Activated naive CD8-positive, alpha-beta T cell treated with anti-CD3 and anti-CD28 coated beads, Interleukin-2, amount 50 U/mL, for 16 hours (primary cell): Measurements from ENCODE around the gene MYRIP.
"Not testable (repeated sequence)": the region's sequence is repeated elsewhere in the genome, so short reads cannot be mapped to it uniquely, and the experiment has no call there.

Experiments used
- DNase-seq: peaks from one replicate; pipeline ENCODE4 v3.0.0-alpha.2; 2020; ENCODE audit warnings: low read depth, low spot score

The MYRIP gene

DNA sequence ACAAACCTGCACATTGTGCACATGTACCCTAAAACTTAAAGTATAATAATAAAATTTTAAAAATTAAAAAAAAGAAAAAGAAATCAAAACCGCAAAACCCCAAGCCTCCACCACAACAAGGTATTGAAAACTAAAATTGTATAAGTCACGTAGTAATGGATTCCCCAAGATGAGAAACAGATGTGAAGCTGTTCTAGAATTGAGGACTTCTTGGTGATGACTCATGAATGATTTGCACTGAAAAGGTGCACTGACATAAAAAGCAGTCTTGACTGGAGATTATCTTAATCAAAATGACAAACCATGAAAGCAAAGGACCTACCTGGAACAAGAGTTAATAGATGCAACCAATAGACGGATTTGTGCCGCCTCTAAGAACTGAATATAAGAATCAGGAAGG, 225.8 kb downstream of the MYRIP start:
- no peak for DNase-seq

DNA sequence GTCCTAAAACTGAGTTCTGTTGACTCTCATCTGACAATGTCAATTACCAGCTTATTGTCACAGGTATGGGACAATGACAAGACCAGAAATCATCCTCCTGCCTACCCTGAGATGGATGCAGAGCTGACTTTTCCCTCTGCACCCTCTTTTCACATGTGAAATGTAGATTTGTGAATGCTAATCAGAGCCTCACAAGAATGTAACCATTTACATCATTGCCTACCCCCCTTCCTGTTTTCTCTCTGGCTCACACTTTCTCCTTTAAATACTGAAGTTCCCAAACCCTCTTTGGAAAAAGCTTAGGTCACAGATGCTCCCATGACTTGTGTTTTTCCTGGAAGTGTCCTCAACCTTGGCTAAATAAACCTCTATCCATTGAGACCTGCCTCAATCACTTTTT, 228.2 kb downstream of the MYRIP start:
- no peak for DNase-seq

DNA sequence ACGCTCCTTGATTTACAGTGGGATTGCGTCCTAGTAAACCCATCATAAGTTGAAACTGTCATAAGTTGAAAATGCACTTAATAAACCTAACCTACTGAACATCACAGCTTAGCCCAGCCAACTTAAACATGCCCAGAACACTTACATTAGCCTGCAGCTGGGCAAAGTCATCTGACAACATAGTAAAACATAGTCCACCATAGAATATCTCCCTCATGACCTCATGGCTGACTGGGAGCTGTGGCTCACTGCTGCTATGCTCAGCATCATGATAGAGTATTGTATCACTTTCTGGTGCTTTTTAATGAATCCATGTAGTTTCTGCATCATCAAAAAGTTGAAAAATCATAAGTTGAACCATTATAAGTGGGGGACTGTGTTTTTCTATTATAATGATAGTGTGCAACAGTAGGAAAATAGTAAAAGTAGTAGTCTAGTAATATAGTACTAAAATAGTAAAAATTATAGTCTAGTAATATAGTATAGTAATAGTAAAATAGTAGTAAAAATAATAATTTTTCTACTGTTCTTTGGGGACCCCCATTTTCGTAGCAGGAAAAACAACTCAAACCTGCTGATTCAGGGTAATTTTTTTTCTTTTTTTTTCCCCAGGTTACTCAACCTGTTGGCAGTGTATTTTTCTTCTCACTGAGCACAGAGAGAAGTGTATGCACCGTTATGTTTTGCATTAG, 233.5 kb downstream of the MYRIP start:
- DNase-seq: no peak

DNA sequence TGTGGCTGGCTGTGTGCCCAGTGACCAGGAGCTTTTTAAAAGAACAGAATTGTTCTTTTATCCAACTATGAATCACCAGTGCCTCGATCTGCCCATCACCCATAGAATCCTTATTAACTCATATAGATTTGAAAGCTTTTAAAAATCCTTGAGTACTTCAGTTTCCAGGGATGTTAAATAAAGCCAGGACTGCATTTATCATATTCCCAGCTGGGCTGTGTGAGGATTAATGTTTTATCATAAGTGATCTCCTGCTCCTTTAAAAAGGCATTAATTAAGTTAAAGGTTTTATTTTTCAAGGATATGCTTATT, 234.0 kb downstream of the MYRIP start:
- DNase-seq: no peak

DNA sequence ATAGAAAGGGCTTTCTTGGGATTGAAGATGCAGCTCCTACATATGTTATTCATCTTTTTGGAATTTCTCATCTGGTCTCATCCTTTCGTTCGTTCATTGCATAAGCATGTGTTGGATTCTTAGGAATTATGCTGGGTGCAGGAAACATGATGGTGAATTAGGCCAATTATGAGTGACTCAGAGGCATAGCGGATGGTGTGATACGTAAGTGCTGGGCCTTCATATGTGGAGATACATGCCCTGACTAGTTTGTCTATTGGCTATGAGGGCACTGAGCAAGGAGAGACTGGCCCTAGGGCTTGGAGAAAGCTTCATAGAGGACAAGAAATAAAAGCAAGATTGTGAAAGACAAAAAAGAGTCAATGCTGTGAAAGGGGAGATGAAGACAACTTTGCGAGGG, 235.1 kb downstream of the MYRIP start:
- no peak for DNase-seq

DNA sequence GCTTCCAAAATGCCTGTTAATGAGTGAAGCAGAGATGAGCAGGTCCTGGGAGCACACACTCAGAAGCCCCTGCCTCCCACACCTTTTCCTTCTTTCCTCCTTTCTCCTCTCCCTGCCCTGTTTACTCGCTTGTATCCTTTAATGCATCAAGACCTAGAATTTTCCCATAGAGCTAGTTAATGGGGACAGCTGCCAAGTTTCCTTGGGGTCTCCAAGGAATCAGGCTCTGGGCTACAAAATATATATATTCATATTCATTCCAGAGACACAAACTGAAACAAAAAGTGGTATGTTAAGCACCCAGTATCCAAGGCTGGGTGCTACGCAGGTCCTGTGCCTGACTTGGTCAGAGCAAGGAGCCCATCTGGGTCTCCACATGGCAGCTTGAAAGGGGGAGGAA, 235.6 kb downstream of the MYRIP start:
- DNase-seq: no peak

DNA sequence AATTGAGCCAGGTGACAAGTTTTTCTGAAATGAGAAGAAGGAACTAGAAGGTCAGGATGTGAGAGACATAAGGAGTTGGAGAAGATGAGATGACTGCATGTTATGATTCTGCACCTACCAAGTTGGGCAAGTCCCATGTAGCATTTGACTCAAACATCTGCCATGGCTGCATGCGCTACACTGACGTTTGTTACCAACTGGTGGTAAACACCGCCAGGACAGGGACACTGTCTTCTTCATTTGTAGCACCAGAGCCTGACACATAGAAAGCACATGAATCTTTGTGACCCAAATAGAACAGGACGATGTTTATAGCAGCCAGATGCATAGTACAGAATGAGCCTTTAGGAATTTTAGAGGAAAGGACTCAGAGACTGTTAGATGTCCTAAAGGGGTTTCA, 236.7 kb downstream of the MYRIP start:
- DNase-seq: no peak

DNA sequence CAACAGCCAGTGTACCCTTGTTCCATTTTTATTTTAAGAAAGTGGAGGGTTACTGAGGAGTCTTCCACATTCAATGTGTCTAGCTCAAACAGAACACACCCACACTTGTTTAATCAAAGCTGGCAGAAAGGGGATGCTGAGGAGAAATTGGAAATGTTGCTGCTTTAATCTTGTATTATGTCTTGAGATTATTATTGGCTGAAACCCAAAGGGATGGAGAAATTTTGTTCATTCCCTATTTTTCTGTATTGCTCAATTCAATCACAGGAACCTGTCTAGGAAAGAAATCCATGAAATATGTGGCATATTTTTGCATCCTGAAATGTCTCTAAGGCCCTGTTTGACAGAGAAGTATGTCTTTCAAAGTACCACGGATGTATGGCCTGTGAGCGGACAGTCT, 238.0 kb downstream of the MYRIP start:
- no peak for DNase-seq

DNA sequence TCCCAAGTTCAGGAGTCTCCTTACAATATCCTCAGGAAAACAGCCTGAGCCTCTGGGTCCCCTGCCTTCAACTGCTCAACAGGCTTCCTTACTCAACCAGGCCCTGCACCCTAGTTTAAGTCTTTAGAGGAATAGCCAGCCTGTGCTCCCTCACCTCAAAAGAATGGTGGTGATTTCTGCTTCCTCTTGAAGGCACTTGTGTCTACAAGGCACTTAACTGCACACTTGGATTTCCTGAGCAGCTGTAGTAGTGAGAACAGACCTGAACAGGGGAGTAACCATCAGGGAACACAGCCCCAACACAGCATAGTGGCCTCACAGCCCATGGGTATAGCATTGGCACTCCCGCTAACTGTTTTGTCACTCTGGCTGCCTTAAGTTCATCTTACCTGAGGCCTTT, 244.3 kb downstream of the MYRIP start:
- DNase-seq: no peak

DNA sequence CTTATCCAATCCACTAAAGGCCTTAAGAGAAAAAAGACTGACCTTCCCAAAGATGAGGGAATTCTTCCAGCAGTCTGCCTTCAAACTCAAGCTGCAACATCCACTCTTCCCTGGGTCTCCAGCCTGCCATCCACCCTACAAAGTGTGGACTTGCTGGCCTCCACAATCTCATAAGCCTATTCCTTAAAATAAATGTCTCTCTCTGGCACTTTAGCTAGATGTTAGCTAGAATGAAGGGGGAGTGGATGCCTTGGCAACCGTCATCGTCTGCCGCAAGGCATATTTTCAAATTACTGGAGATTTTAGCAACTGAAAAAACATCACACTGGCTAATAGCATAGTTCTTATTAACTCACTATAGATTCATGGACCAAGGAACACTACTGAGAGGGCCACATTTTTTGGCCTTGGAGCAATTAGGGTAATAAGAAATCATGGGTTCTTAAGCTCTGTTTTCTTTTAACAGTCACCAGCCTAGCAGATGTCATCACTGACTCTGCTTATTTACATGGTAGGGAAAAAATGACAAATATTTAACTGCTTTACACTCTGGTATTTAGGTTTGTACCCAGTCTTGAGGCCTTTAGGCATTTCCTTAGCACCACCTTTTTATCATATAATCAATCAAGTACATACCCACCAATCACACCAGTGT, 245.3 kb downstream of the MYRIP start:
- no peak for DNase-seq

DNA sequence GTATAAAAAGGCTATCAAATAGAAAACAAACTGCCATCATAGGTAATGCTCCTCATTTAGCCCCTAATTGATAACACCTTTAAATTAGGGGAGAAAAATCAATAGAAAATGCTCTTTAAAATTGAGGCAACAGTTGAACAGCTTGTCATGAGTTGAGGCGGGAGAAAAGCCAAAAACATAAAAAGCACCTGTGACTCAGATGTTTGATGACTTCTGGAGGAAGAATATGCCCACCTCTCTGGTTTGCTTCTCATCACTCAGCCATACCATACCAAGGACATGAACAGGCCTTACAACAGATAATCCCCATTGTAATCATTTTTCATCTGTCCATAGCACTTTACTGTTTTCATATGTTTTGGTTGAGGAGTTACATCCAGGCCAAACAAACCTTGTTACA, 246.0 kb downstream of the MYRIP start:
- DNase-seq: no peak

DNA sequence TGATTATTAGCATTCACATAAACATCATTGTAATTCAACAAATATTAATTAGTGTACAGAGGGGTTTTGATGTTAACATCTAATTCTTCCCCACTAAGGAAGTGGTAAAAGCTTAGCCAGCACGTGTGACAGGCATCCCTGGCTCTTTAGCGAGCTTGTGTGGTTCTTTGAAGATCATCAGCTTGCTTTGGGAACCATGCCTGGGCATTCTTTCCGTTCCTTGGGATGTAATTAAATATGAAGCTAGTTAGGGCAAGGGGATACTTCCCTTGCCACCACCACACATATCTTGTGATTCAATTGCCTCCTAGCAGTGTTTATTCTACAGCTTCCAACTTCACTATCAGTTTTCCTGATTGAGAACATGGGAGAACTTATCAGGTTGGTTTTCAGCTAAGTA, 246.5 kb downstream of the MYRIP start:
- no peak for DNase-seq

DNA sequence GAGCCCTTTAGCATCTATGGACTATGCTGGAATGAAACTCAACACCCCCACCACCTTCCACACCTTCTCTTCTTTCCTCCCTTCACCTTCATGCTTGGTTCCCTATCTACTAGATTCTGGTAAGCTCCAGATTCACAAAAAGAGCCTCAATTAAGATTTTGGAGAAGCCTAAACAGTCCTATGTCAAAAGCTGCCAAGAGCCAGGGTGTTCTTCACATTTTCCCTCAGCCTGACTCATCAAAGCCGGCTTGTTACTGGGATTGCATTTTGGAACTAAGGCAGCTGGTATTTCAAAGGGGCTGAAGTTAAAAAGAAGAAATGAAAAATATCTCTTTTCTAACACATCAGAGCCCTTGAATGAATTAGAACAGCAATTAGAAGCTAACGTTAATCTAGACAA, 247.7 kb downstream of the MYRIP start:
- no peak for DNase-seq

DNA sequence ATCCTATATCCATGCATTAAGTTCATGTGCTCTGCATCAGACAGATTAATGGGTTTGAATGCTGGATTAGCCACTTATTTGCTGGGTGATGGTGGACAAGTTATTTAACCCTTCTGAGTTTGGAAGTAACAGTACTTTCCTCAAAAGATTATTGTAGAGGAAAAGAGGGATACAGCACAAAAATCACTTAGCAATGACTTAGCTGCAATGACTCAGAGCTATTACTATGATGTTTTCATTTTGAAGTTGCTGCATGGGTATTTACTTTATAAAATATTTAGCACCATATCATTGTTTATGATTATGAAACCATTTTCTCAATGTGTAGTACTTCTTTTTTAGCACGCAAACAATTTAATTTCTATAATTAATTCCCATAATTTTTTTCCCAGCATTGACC, 248.4 kb downstream of the MYRIP start:
- DNase-seq: no peak

DNA sequence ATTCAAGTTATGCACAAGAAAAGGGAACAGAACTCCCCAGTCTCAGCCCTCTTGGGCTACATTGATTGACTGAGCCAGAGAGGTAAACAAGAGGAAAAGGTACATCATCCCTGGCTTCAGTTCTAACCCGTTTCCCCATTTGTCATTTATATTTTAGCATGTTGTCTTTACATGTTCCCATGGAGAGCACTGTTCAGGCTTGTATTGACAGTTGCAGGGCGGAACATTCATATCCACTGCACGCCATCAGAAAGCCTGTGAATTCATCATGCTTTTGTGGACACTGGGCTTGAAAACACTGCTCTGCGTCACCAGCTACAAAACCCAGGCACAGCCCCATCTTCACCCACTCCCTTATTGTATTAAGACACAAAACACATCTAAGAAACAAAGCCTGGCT, 259.2 kb downstream of the MYRIP start:
- no peak for DNase-seq

DNA sequence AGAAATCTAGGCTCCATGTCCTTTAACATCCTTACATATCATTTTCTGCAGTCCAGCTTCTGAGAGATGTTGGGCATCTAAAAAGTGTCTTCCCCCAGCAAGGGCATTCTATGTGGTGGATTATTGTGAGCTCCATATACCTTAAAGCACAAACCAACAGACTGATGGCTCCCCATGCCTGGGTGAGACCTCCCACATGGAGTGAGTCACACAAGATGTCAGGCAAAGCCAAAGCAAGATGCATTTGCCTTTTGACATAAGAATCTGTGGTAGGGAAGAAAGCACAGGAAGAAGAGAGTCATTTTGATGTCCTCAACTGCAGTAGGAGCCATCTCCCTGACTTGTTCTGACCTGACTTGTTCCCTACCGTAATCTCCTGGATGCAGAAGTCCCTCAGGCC, 261.4 kb downstream of the MYRIP start:
- no peak for DNase-seq

DNA sequence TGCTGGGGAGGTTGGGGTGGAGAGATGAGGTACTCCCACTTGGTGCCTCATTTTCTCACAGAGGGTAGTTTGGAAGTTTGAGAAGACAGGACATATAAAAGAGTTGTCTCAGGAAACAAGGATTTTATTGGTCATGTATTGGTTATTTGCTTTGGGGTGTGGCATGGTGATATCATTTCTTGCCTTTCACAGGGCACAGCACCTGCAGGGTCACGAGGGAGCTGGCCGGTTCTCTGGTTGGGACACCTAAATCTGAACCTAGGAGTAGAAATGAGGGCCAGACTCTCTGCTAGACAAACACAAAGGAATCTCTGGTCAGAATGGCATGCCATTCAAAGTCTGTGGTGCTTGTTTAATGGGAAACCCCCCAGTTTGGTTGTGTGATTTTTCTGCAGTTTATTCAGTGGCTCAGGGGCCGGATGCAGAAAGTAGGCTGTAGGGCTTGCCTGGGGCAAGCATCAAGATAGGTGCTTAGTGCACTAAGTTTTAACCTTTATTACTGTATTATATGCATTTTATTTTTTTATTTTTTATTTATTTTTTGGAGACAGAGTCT, 262.4 kb downstream of the MYRIP start:
- DNase-seq: no peak

DNA sequence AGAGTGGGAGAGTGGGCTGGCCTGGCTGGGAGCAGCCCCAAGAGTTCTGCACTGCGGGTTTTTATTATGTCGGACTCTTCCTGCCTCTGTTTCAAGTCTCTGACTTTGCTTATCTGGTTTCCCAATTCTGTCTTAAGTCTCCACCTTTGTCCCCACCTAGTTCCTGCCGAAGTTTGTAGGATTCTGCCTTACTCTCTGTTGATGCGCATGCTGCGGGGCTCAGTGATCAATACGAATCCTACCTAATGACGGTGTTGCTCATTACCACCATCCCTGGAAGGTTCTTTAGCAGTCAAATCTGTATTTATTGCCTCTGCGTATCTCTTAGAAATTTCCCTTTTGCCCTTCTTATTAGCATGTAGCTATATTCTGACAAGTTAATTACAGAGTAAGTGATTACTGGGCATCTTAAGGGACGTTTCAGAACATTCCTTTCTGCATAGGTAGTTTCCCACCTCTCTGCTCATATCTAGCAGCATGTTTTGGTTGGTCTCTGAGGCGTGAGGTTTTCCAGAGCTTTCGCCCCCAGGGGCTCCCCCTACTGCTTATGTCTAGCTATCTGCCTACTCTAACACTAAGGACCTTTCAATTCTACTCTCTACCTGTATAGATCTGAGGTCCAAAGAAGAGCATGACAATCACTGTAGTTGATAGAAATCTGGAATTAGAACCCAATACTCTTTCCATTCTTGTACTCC, 264.1 kb downstream of the MYRIP start:
- no peak for DNase-seq

DNA sequence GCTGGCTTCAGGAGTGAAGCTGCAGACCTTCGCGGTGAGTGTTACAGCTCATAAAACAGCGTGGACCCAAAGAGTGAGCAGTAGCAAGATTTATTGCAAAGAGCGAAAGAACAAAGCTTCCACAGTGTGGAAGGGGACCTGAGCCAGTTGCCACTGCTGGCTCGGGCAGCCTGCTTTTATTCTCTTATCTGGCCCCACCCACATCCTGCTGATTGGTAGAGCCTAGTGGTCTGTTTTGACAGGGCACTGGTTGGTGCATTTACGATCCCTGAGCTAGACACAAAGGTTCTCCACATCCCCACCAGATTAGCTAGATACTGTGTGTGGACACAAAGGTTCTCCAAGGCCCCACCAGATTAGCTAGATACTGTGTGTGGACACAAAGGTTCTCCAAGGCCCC, 267.7 kb downstream of the MYRIP start:
- DNase-seq: not testable (repeated sequence)

DNA sequence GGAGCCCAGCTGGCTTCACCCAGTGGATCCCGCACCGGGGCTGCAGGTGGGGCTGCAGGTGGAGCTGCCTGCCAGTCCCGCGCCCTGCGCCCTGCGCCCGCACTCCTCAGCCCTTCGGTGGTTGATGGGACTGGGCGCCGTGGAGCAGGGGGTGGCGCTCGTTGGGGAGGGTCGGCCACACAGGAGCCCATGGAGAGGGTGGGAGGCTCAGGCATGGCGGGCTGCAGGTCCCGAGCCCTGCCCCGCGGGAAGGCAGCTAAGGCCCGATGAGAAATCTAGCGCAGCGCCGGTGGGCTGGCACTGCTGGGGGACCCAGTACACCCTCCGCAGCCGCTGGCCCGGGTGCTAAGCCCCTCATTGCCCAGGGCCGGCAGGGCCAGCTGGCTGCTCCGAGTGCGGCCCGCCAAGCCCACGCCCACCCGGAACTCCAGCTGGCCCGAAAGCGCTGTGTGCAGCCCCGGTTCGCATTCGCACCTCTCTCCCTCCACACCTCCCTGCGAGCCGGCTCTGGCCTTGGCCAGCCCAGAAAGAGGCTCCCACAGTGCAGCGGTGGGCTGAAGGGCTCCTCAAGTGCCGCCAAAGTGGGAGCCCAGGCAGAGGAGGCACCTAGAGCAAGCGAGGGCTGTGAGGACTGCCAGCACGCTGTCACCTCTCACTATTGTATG, 268.6 kb downstream of the MYRIP start:
- not testable (repeated sequence) for DNase-seq

DNA sequence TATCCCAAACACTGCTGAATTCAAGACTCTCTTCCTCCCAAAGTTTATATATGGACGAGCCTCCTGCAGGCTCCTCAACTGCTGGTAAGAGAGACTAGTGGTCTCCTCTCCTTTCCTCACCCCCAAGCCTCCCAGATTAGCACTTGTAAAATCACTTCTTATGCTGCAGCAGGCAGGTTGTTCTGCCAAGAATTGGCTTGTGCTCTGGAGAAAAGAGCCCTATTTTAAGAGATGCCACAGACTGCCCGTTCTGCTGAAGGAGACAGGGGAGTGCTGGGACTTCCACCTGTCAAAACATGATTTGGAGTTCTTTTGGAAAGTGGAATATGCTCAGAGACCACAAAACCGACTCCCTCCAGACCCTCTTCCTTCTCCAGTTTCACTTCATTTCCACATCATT, 269.2 kb downstream of the MYRIP start:
- no peak for DNase-seq

DNA sequence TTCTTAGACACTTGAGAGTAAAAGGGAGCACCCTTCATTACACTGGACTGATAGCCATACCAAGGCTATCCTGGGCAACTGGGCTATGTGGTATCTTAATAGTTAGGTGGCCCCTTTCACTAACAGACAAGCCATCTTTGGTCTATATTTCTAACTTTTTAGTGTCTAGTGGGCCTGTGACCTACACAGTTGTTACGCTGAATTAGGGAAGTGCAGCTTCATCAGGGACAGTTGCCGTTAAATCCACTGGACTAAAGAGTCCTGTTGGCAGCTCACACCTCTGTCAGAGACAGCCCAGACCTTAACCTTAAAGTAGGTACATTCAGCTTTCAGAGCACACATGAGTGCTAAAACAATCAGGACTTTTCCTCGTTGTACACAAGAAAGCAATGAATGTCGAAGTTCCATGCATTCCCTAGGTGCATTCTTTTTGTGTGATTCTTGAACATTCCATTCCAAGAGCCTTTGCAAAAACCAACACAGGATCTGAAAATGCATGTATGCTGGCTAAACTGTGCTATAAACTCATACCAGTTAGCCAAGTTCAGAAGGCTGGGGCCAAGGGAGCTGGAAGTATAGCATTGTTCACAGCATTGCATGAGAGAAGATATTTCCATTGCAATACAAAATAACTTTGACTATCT, 269.9 kb downstream of the MYRIP start:
- DNase-seq: no peak
